B cell (primary cell): ENCODE results near the gene ARFGEF2. TPM values are rescaled to one million over a fixed set of nuclear protein-coding genes. Genes with fewer than 3 reads are reported as not detected.
A peak's percentile ranks its signal among the peaks of the same experiment; 100 is the strongest.

Experiments
- ATAC-seq: fragments of 200-7000 bp; cut with Tn5 transposase; one replicate; pipeline ENCODE4 v1.10.0; 2021; ENCODE audit warnings: low read depth, mild to moderate bottlenecking, moderate number of reproducible peaks, moderate library complexity
- CTCF ChIA-PET: fragments of 350-600 bp; sonication (Branson Sonifier 250); formaldehyde crosslinking; loops from one replicate; lab custom pipeline; 2021; ENCODE audit warnings: antibody characterized with exemption, inconsistent platforms; lab: Charles Lee
- POLR2A ChIA-PET: fragments of 350-600 bp; sonication (Branson Sonifier 250); formaldehyde crosslinking; loops from one replicate; lab custom pipeline; 2021; ENCODE audit warnings: antibody characterized with exemption; lab: Charles Lee
- DNase-seq: peaks from one replicate; pipeline ENCODE4 v3.0.0; 2013
- H2AFZ ChIP-seq: 2 replicates; pipeline ENCODE4 v1.6.1; 2012; ENCODE audit warnings: mild to moderate bottlenecking, low read depth, low read length; ENCODE audit not compliant: insufficient read depth, poor library complexity, severe bottlenecking
- H3K27ac ChIP-seq, 2 donors: 1 replicate in 1 of 2; 2 replicates in 1 of 2; pipeline ENCODE4 v1.5.1; 2012 to 2013; ENCODE audit warnings: low read length in 2 of 2, mild to moderate bottlenecking in 2 of 2, moderate library complexity in 1 of 2
- H3K27me3 ChIP-seq, 4 experiments: fragments of 200-600 bp in 1 of 4; sonication (generic) in 1 of 4; replicated peaks in 1 of 4; 1 replicate in 2 of 4; 2 replicates in 2 of 4; pipeline versions ENCODE4 v1.6.1 to v1.7.0; 2013 to 2016; ENCODE audit warnings: low read length in 3 of 4, mild to moderate bottlenecking in 2 of 4, mixed read lengths in 1 of 4, moderate library complexity in 1 of 4; ENCODE audit not compliant: insufficient read depth in 4 of 4, control insufficient read depth in 3 of 4; ENCODE audit errors: control extremely low read depth in 1 of 4
- H3K36me3 ChIP-seq, 2 experiments: replicated peaks in 1 of 2; 1 replicate in 1 of 2; 2 replicates in 1 of 2; pipeline versions ENCODE4 v1.6.1 to v1.7.1; 2013; ENCODE audit warnings: low read length in 1 of 2; ENCODE audit not compliant: insufficient read depth in 2 of 2, control insufficient read depth in 1 of 2; ENCODE audit errors: control extremely low read depth in 1 of 2, extremely low read depth in 1 of 2
- H3K4me1 ChIP-seq, 2 donors: fragments of 200-600 bp in 1 of 2; sonication (generic) in 1 of 2; 1 replicate in 1 of 2; 2 replicates in 1 of 2; pipeline versions ENCODE4 v1.5.1 to v1.6.1; 2013 to 2017; ENCODE audit warnings: low read length in 2 of 2; ENCODE audit not compliant: control insufficient read depth in 2 of 2, insufficient read depth in 2 of 2
- H3K4me2 ChIP-seq: replicated peaks from 2 replicates; pipeline ENCODE3; 2012; ENCODE audit warnings: mild to moderate bottlenecking, low read depth, low read length; ENCODE audit not compliant: poor library complexity, severe bottlenecking
- H3K4me3 ChIP-seq, 5 experiments: fragments of 200-600 bp in 1 of 5; sonication (generic) in 1 of 5; 1 replicate in 3 of 5; 2 replicates in 2 of 5; pipeline versions ENCODE4 v1.5.1 to v1.7.0; 2011 to 2016; ENCODE audit warnings: low read length in 4 of 5, mild to moderate bottlenecking in 4 of 5, low read depth in 2 of 5, control low read depth in 1 of 5, moderate library complexity in 1 of 5; ENCODE audit not compliant: insufficient read depth in 1 of 5; ENCODE audit errors: control extremely low read depth in 1 of 5, extremely low read depth in 1 of 5
- H3K79me2 ChIP-seq: fragments of 200-600 bp; sonication (generic); one replicate; pipeline ENCODE4 v1.6.0; 2016; ENCODE audit warnings: low read length; ENCODE audit not compliant: control insufficient read depth, insufficient read depth
- H3K9ac ChIP-seq: fragments of 200-600 bp; sonication (generic); 2 replicates; pipeline ENCODE4 v1.6.1; 2017; ENCODE audit warnings: mild to moderate bottlenecking, low read length, moderate library complexity
- H3K9me3 ChIP-seq, 3 donors: one replicate each; pipeline versions ENCODE4 v1.6.1 to v1.7.1; 2013; ENCODE audit warnings: low read length in 2 of 3; ENCODE audit not compliant: control insufficient read depth in 2 of 3, insufficient read depth in 1 of 3; ENCODE audit errors: control extremely low read depth in 1 of 3
- H4K20me1 ChIP-seq: 2 replicates; pipeline ENCODE4 v1.6.0; 2012; ENCODE audit warnings: mild to moderate bottlenecking, low read length; ENCODE audit not compliant: insufficient read depth, control insufficient read depth, poor library complexity, severe bottlenecking
- H3K27ac Mint-ChIP-seq: one replicate; pipeline ENCODE4 v1.8.0; 2021; ENCODE audit warnings: mixed read lengths
- H3K27me3 Mint-ChIP-seq: one replicate; pipeline ENCODE4 v1.8.0; 2021; ENCODE audit warnings: mixed read lengths
- H3K4me1 Mint-ChIP-seq: one replicate; pipeline ENCODE4 v1.8.0; 2021; ENCODE audit warnings: mixed read lengths
- H3K4me3 Mint-ChIP-seq: one replicate; pipeline ENCODE4 v1.8.0; 2021; ENCODE audit warnings: mixed read lengths
- H3K9me3 Mint-ChIP-seq: one replicate; pipeline ENCODE4 v1.8.0; 2022; ENCODE audit warnings: mixed read lengths; ENCODE audit not compliant: insufficient read depth
- CTCF ChIP-seq: fragments of 200-600 bp; IDR thresholded peaks from one replicate; pipeline ENCODE4 v1.8.0; 2022; ENCODE audit warnings: antibody characterized with exemption, mild to moderate bottlenecking
- EZH2 ChIP-seq: IDR thresholded peaks from 2 replicates; pipeline ENCODE4 v1.6.1; 2012; ENCODE audit warnings: borderline replicate concordance, low read depth, mild to moderate bottlenecking, moderate library complexity, low read length; ENCODE audit not compliant: insufficient read depth, poor library complexity, severe bottlenecking
- WGBS: methylation state at CpG from one replicate; pipeline ENCODE4 v1.1.5; 2013; ENCODE audit warnings: missing lambda C conversion rate; ENCODE audit not compliant: insufficient coverage; 5-methylcytosine and 5-hydroxymethylcytosine counted together
- intact Hi-C: fragments of 100-400 bp; cut with micrococcal nuclease; formaldehyde crosslinking; loops from one replicate; pipeline ENCODE4 v1.10.0; 2022
- polyA plus RNA-seq: library from polyadenylated mRNA; depleted of rRNA; stranded (reverse); fragments of >200 nt; gene quantifications from 2 replicates; pipeline ENCODE4 v1.2.3, GENCODE V29; 2012
- total RNA-seq, 2 donors: library from RNA; stranded (reverse); fragments of 120-200 nt in 1 of 2; gene quantifications; 1 replicate in 1 of 2; 2 replicates in 1 of 2; pipeline versions ENCODE4 v1.2.3 to v1.2.4, GENCODE V29; 2013 to 2022

Gene ARFGEF2
- total and polyA plus RNA-seq, 2 donors (not counting 1 experiment from before 2014, with no cell fraction given) = 10.8 to 34.3 TPM

- Histone ChIP-seq H3K9me3 (no peaks in the 10 kb centered on the region), H3K27me3 (no peaks in the 10 kb centered on the region), H3K4me3 (no peak overlapping the region), H3K79me2 (no peaks in the 10 kb centered on the region), H3K36me3 (no peaks in the 10 kb centered on the region), H3K4me2 (no peak overlapping the region), H2AFZ (no peak overlapping the region), H4K20me1 (no peaks in the 10 kb centered on the region), H3K4me1 (peaks cover 9 to 11% of the 10 kb centered on the region in 2 donors), H3K9ac (no peak overlapping the region), H3K27ac (no peak overlapping the region)
- no peak for DNase-seq
- ATAC-seq = no peak
- ChIA-PET CTCF (interaction anchor here (0.7 to 8.5 kb wide), 13 partner anchors 28 to 1560 kb away, joined by 3 to 60 read pairs (median 3); no protein-coding TSS in a partner anchor), POLR2A (interaction anchor here (0.6 to 1.0 kb wide), 2 partner anchors 16 to 52 kb away, joined by 3 to 5 read pairs; no protein-coding TSS in a partner anchor)
- peaks cover 33% of the 10 kb centered on the region for H3K4me1 Mint-ChIP-seq
- no peak for TF ChIP-seq EZH2
- peak; percentile 28 for TF ChIP-seq CTCF
- no peaks in the 10 kb centered on the region for H3K9me3 Mint-ChIP-seq
- no CpG with 5 or more reads among the region's 2 CpGs for WGBS
- intact Hi-C loops = loop anchor here (1.0 to 2.0 kb wide), 2 partner anchors 51 to 220 kb away; partner anchors contain the start of gene PREX1
- H3K4me3 Mint-ChIP-seq = no peak overlapping the region
- H3K27ac Mint-ChIP-seq = peak overlapping the region; percentile 34
- no peaks in the 10 kb centered on the region for H3K27me3 Mint-ChIP-seq
Observed at GRCh38 chr20:48877304-48877703, 44.2 kb upstream of the ARFGEF2 start.

- no peaks in the 10 kb centered on the region for H4K20me1 ChIP-seq
- ATAC-seq = no peak
- Mint-ChIP-seq H3K4me3 (no peak overlapping the region), H3K4me1 (peaks cover 25% of the 10 kb centered on the region), H3K9me3 (no peaks in the 10 kb centered on the region), H3K27me3 (no peaks in the 10 kb centered on the region), H3K27ac (no peak overlapping the region)
- no peak overlapping the region for H3K4me2 ChIP-seq
- CTCF ChIA-PET = interaction anchor here (1.5 to 8.5 kb wide), 2 partner anchors 156 to 220 kb away, joined by 4 to 60 read pairs; no protein-coding TSS in a partner anchor
- intact Hi-C loops = no loop called here
- TF ChIP-seq EZH2 = no peak
- TF ChIP-seq CTCF = no peak
- no peaks in the 10 kb centered on the region for H3K36me3 ChIP-seq
- 100% methylated on average over 2 of the region's 10 CpGs for WGBS
- H3K79me2 ChIP-seq = no peaks in the 10 kb centered on the region
- H3K4me3 ChIP-seq = no peak overlapping the region
- POLR2A ChIA-PET = no interaction called here
- H3K9ac ChIP-seq = no peak overlapping the region
- no peaks in the 10 kb centered on the region for H3K27me3 ChIP-seq
- no peaks in the 10 kb centered on the region for H3K4me1 ChIP-seq
- H3K9me3 ChIP-seq = no peaks in the 10 kb centered on the region
- H3K27ac ChIP-seq = no peak overlapping the region
- no peak overlapping the region for H2AFZ ChIP-seq
- DNase-seq = no peak
Observed at GRCh38 chr20:48878534-48879248, 42.8 kb upstream of the ARFGEF2 start.
